Endothelial cell of umbilical vein (primary cell): Measurements from ENCODE around the gene KLK1. TPM values are rescaled to one million over a fixed set of nuclear protein-coding genes. Genes with fewer than 3 reads are reported as not detected.

ENCODE experiments used
- BruUV-seq: library from RNA; stranded (reverse); fragments of 400-500 nt; replicated peaks from 2 replicates; lab custom pipeline; 2021; lab: Mats Ljungman, UMichigan
- CTCF ChIA-PET: fragments of 300-600, 350-600 bp; sonication (Branson Sonifier 250); formaldehyde crosslinking; loops from one replicate; lab custom pipeline; 2021; ENCODE audit warnings: antibody characterized with exemption, inconsistent platforms; lab: Charles Lee
- POLR2A ChIA-PET: fragments of 300-600, 350-600 bp; sonication (Branson Sonifier 250); formaldehyde crosslinking; loops from one replicate; lab custom pipeline; 2021; ENCODE audit warnings: antibody characterized with exemption, inconsistent platforms; lab: Charles Lee
- DNase-seq: peaks from one replicate; pipeline ENCODE4 v3.0.0-alpha.2; 2011; ENCODE audit warnings: low read depth, low spot score
- FAIRE-seq: peaks from 2 replicates; lab custom pipeline; 2011; peaks lifted over from hg19 to GRCh38; lab: Jason Lieb, UNC
- H2AFZ ChIP-seq: 2 replicates; pipeline ENCODE4 v1.6.0; 2012; ENCODE audit warnings: low read depth, low read length, control low read depth, inconsistent platforms
- H3K27ac ChIP-seq: 2 replicates; pipeline ENCODE4 v1.5.1; 2011; ENCODE audit warnings: low read depth, mild to moderate bottlenecking, control low read depth, low read length, moderate library complexity; ENCODE audit not compliant: insufficient read depth
- H3K27me3 ChIP-seq, 2 experiments: 2 replicates each; pipeline versions ENCODE4 v1.6.0 to v1.6.1; 2011; ENCODE audit warnings: low read length in 2 of 2, mixed read lengths in 1 of 2; ENCODE audit not compliant: control insufficient read depth in 2 of 2, insufficient read depth in 2 of 2
- H3K36me3 ChIP-seq, 2 experiments: 2 replicates in 1 of 2; 3 replicates in 1 of 2; pipeline ENCODE4 v1.5.1; 2011; ENCODE audit warnings: low read length in 2 of 2, mild to moderate bottlenecking in 1 of 2, moderate library complexity in 1 of 2; ENCODE audit not compliant: control insufficient read depth in 2 of 2, insufficient read depth in 2 of 2; ENCODE audit errors: extremely low read depth in 1 of 2
- H3K4me1 ChIP-seq: 3 replicates; pipeline ENCODE4 v1.5.1; 2011; ENCODE audit warnings: mild to moderate bottlenecking, low read length; ENCODE audit not compliant: control insufficient read depth, insufficient read depth; ENCODE audit errors: extremely low read depth
- H3K4me2 ChIP-seq: 2 replicates; pipeline ENCODE4 v1.6.1; 2011; ENCODE audit warnings: low read length, control low read depth, mixed read lengths; ENCODE audit not compliant: insufficient read depth
- H3K4me3 ChIP-seq, 3 experiments: fragments of 200-600 bp in 1 of 3; sonication (generic), shearing (Covaris generic) in 1 of 3; replicated peaks in 1 of 3; 2 replicates each; pipeline ENCODE4 v1.5.1; 2011 to 2016; ENCODE audit warnings: control low read depth in 3 of 3, low read length in 3 of 3, mild to moderate bottlenecking in 2 of 3, inconsistent platforms in 1 of 3, low read depth in 1 of 3, moderate library complexity in 1 of 3; ENCODE audit not compliant: insufficient read depth in 1 of 3
- H3K79me2 ChIP-seq: 2 replicates; pipeline ENCODE4 v1.6.0; 2012; ENCODE audit warnings: low read length, inconsistent platforms; ENCODE audit not compliant: control insufficient read depth, insufficient read depth
- H3K9ac ChIP-seq: replicated peaks from 2 replicates; pipeline ENCODE3; 2011; ENCODE audit warnings: low read length, control low read depth; ENCODE audit not compliant: insufficient read depth; ENCODE audit errors: extremely low read depth
- H3K9me1 ChIP-seq: replicated peaks from 3 replicates; pipeline ENCODE4 v1.6.0; 2011; ENCODE audit warnings: mild to moderate bottlenecking, low read length; ENCODE audit not compliant: control insufficient read depth, insufficient read depth; ENCODE audit errors: extremely low read depth
- H3K9me3 ChIP-seq: replicated peaks from 2 replicates; pipeline ENCODE4 v1.5.1; 2012; ENCODE audit warnings: low read length, inconsistent platforms; ENCODE audit not compliant: control insufficient read depth, insufficient read depth
- H4K20me1 ChIP-seq: replicated peaks from 2 replicates; pipeline ENCODE3; 2011; ENCODE audit warnings: mild to moderate bottlenecking, low read length; ENCODE audit not compliant: control insufficient read depth, insufficient read depth; ENCODE audit errors: extremely low read depth
- CTCF ChIP-seq, 2 donors: IDR thresholded peaks; 1 replicate in 1 of 2; 2 replicates in 1 of 2; pipeline ENCODE4 v1.5.1; 2011; ENCODE audit warnings: low read length in 2 of 2, mild to moderate bottlenecking in 2 of 2, moderate library complexity in 2 of 2, control low read depth in 1 of 2, inconsistent platforms in 1 of 2, low read depth in 1 of 2; ENCODE audit not compliant: insufficient read depth in 1 of 2; ENCODE audit errors: extremely low read depth in 1 of 2
- EZH2 ChIP-seq: IDR thresholded peaks from 2 replicates; pipeline ENCODE4 v1.6.1; 2012; ENCODE audit warnings: borderline replicate concordance, low read depth, mild to moderate bottlenecking, moderate library complexity, low read length, inconsistent platforms; ENCODE audit not compliant: severe bottlenecking
- FOS ChIP-seq: IDR thresholded peaks from 2 replicates; pipeline ENCODE4 v1.6.1; 2011; ENCODE audit warnings: mild to moderate bottlenecking, low read length, moderate library complexity, borderline replicate concordance; ENCODE audit not compliant: insufficient read depth
- GATA2 ChIP-seq: IDR thresholded peaks from 2 replicates; pipeline ENCODE4 v1.7.0; 2011; ENCODE audit warnings: low read depth, mild to moderate bottlenecking, moderate library complexity, mixed read lengths, low read length; ENCODE audit not compliant: insufficient read length, insufficient read depth
- JUN ChIP-seq: IDR thresholded peaks from 2 replicates; pipeline ENCODE4 v1.6.1; 2011; ENCODE audit warnings: borderline replicate concordance, low read depth; ENCODE audit not compliant: insufficient read length, insufficient read depth
- MAX ChIP-seq: IDR thresholded peaks from 2 replicates; pipeline ENCODE4 v1.6.1; 2011; ENCODE audit not compliant: insufficient read depth, insufficient read length
- MYC ChIP-seq: IDR thresholded peaks from one replicate; pipeline ENCODE4 v1.6.1; 2011; ENCODE audit warnings: mild to moderate bottlenecking, low read depth, low read length
- POLR2A ChIP-seq: IDR thresholded peaks from 2 replicates; pipeline ENCODE4 v1.6.1; 2012; ENCODE audit warnings: low read depth, mild to moderate bottlenecking, control low read depth, low read length
- POLR2AphosphoS5 ChIP-seq: IDR thresholded peaks from 2 replicates; pipeline ENCODE4 v1.6.1; 2012; ENCODE audit warnings: low read depth, mild to moderate bottlenecking, control low read depth, low read length, moderate library complexity; ENCODE audit not compliant: insufficient read depth
- dilution Hi-C: fragments of 300-500 bp; cut with MboI; formaldehyde crosslinking; loops from one replicate; pipeline ENCODE4 v1.15.0; 2019; ENCODE audit warnings: low sequenced_read_pairs; ENCODE audit not compliant: extremely low pct_ligation_motif_present
- intact Hi-C: fragments of 100-400 bp; cut with micrococcal nuclease; formaldehyde crosslinking; loops from one replicate; pipeline ENCODE4 v1.10.0; 2022
- polyA plus RNA-seq, 4 experiments: library from polyadenylated mRNA; depleted of rRNA in 3 of 4; stranded (reverse) in 3 of 4; unstranded in 1 of 4; fragments of >200 nt; gene quantifications; 2 replicates each; pipeline versions ENCODE4 v1.2.1 to v1.2.3, GENCODE V29; 2011 to 2012; ENCODE audit warnings: missing spikeins in 1 of 4
- total RNA-seq: library from RNA; stranded (reverse); gene quantifications from 2 replicates; pipeline ENCODE4 v1.2.3, GENCODE V29; 2021

The KLK1 gene
- total and polyA plus RNA-seq, 2 donors (not counting 3 experiments of a cell fraction or from before 2014, with no cell fraction given) = 0.08 TPM; not detected in 1

- Histone ChIP-seq H3K27ac (no peak overlapping the region), H3K9me1 (no peaks in the 10 kb centered on the region), H3K9me3 (no peaks in the 10 kb centered on the region), H3K9ac (no peak overlapping the region), H2AFZ (no peak overlapping the region), H4K20me1 (no peaks in the 10 kb centered on the region), H3K36me3 (no peaks in the 10 kb centered on the region), H3K27me3 (peaks cover 14 to 23% of the 10 kb centered on the region in 2 experiments), H3K79me2 (no peaks in the 10 kb centered on the region), H3K4me3 (no peak overlapping the region), H3K4me1 (no peaks in the 10 kb centered on the region), H3K4me2 (no peak overlapping the region)
- TF ChIP-seq POLR2AphosphoS5 = no peak
- no peak for TF ChIP-seq MAX
- no peak for TF ChIP-seq GATA2
- TF ChIP-seq EZH2 = no peak
- no peak for TF ChIP-seq POLR2A
- no peak for TF ChIP-seq MYC
- TF ChIP-seq JUN = no peak
- TF ChIP-seq FOS = no peak
- no peak for TF ChIP-seq CTCF (IDR thresholded peaks at IDR 0.05; ENCODE audit: extremely low read depth in 1 of 2, insufficient read depth in 1 of 2, low read depth in 1 of 2, low read length in 2 of 2)
- POLR2A ChIA-PET = no interaction called here
- CTCF ChIA-PET = interaction anchor here (0.8 to 1.3 kb wide), 2 partner anchors 106 to 259 kb away, joined by 3 to 4 read pairs; no protein-coding TSS in a partner anchor
- DNase-seq = no peak
- dilution Hi-C loops = no loop called here
- intact Hi-C loops = no loop called here
- no TSS peak for BruUV-seq
- FAIRE-seq = no peak
Observed at GRCh38 chr19:50815439-50815838, 8.1 kb downstream of the KLK1 start.
